NK-92 (cell line): ENCODE data around the gene GGTA1.

Experiments used
- DNase-seq: peaks from one replicate; lab custom pipeline; 2025; ENCODE audit not compliant: unreplicated experiment; lab: John Stamatoyannopoulos, UW

The GGTA1 gene

GRCh38 chr9:121405899-121406298 is 93.7 kb downstream of the GGTA1 start:
- no peak for DNase-seq
